Transverse colon (tissue), 4 donors: Measurements from ENCODE around the gene FYB2.

ENCODE experiments used
- POLR2A ChIP-seq: fragments of 450-650 bp; IDR thresholded peaks from one replicate; pipeline ENCODE4 v1.6.1; 2016; ENCODE audit warnings: antibody characterized with exemption, mild to moderate bottlenecking, moderate library complexity
- POLR2AphosphoS5 ChIP-seq, 3 donors: sonication (generic); formaldehyde crosslinking; IDR thresholded peaks; one replicate each; pipeline ENCODE4 v1.6.1; 2016; ENCODE audit warnings: antibody characterized with exemption in 3 of 3
- TF ChIP-seq, protein P1 (sequence below), 5 experiments: fragments of 200-600 bp in 3 of 5; fragments of 450-650 bp in 2 of 5; sonication (generic) in 3 of 5; IDR thresholded peaks; 1 replicate in 2 of 5; 2 replicates in 3 of 5; pipeline ENCODE4 v1.5.1; 2016 to 2017; ENCODE audit warnings: antibody characterized with exemption in 5 of 5, inconsistent platforms in 3 of 5, mild to moderate bottlenecking in 2 of 5, moderate library complexity in 1 of 5

DNA sequence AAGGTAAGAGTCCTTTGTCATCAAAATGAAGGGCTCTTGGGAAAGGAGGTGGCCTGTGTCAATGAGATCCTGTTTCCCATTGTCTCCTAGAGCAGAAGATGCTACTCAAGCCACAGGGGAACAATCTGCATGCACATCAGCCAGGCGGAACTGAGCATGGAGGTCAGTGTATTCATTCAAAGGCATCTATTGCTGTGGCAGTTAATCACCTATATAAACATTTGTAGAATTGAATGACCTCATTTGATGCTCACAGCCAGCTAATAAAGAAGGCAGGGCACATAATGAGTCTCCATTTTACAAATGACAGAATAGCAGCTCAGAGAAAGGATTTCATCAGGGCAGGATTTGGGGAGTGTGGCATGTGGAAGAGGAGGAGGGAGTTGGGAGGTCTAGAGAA lies 5.7 kb upstream of the FYB2 start:
- TF ChIP-seq, protein P1, sequence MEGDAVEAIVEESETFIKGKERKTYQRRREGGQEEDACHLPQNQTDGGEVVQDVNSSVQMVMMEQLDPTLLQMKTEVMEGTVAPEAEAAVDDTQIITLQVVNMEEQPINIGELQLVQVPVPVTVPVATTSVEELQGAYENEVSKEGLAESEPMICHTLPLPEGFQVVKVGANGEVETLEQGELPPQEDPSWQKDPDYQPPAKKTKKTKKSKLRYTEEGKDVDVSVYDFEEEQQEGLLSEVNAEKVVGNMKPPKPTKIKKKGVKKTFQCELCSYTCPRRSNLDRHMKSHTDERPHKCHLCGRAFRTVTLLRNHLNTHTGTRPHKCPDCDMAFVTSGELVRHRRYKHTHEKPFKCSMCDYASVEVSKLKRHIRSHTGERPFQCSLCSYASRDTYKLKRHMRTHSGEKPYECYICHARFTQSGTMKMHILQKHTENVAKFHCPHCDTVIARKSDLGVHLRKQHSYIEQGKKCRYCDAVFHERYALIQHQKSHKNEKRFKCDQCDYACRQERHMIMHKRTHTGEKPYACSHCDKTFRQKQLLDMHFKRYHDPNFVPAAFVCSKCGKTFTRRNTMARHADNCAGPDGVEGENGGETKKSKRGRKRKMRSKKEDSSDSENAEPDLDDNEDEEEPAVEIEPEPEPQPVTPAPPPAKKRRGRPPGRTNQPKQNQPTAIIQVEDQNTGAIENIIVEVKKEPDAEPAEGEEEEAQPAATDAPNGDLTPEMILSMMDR (IDR thresholded peaks at IDR 0.05): no peak
- TF ChIP-seq POLR2A (no peak), POLR2AphosphoS5 (IDR thresholded peaks at IDR 0.05) (no peak)
